ENCODE data around the gene OSBPL1A. TPM values are rescaled to one million over a fixed set of nuclear protein-coding genes. Genes with fewer than 3 reads are reported as not detected.

Gene OSBPL1A
- total and polyA plus RNA-seq, 2 of the 8 experiments (the other 6 are each of a cell fraction or from before 2014, with no cell fraction given): 53.2 to 74.9 TPM

DNA sequence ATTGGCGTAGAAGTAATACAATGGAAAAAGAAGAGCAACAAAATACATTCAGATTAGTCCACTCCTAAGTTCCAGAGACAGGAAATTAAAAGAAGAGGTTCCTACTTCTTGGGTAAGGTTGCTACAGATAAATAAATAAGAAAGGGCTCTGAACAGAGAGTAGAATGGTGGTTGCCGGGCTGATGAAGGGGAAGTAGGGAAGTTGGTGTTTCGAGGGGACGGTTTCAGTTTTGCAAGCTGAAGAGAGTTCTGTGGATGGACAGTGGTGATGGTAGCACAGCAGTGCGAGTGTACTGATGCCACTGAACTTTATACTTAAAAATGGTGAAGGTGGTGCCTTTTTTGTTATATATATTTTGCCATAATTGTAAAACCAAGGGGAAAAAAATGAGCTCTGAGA is 210.6 kb downstream of the OSBPL1A start:
- H3K4me3 ChIP-seq (ENCODE audit: extremely low read depth in 1 of 4, insufficient read depth in 2 of 4, low read depth in 3 of 4, low read length in 4 of 4): no peak overlapping the region
- TF ChIP-seq NANOG (IDR thresholded peaks at IDR 0.05; ENCODE audit: insufficient read depth, low read depth, low read length, poor library complexity, severe bottlenecking): no peak
- TF ChIP-seq POLR2AphosphoS5 (IDR thresholded peaks at IDR 0.05; ENCODE audit: low read depth, low read length): no peak
- TF ChIP-seq, protein P1, sequence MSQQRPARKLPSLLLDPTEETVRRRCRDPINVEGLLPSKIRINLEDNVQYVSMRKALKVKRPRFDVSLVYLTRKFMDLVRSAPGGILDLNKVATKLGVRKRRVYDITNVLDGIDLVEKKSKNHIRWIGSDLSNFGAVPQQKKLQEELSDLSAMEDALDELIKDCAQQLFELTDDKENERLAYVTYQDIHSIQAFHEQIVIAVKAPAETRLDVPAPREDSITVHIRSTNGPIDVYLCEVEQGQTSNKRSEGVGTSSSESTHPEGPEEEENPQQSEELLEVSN (IDR thresholded peaks at IDR 0.05): no peak
- TF ChIP-seq SP2 (IDR thresholded peaks at IDR 0.05; ENCODE audit: low read length): no peak
- TF ChIP-seq TEAD4 (IDR thresholded peaks at IDR 0.05; ENCODE audit: low read depth, low read length): no peak
- TF ChIP-seq ATF3 (IDR thresholded peaks at IDR 0.05; ENCODE audit: insufficient read depth, low read depth, low read length): no peak
- no peak for TF ChIP-seq RXRA (IDR thresholded peaks at IDR 0.05; ENCODE audit: insufficient read depth, low read depth, low read length)
- no peaks in the 10 kb centered on the region for H3K27me3 ChIP-seq (replicated peaks in 1 of 4; ENCODE audit: control insufficient read depth in 3 of 4, extremely low read depth in 1 of 4, insufficient read depth in 3 of 4, low read length in 3 of 4)
- no peak overlapping the region for H2BK120ac ChIP-seq (replicated peaks; ENCODE audit: low read depth, low read length)
- H3K14ac ChIP-seq (ENCODE audit: insufficient read length): no peak overlapping the region
- H3K23ac ChIP-seq (ENCODE audit: insufficient read length): no peak overlapping the region
- no peak overlapping the region for H2BK15ac ChIP-seq (ENCODE audit: low read length)
- H3K4ac ChIP-seq (replicated peaks; ENCODE audit: insufficient read length, low read depth, low read length): no peak overlapping the region
- no peak overlapping the region for H3K4me2 ChIP-seq (ENCODE audit: insufficient read depth in 1 of 2, low read depth in 2 of 2, low read length in 2 of 2)
- 87% methylated on average over 5 of the region's 5 CpGs; no CpG with 5 or more reads in 1 of the 2 experiments for WGBS, 2 experiments (ENCODE audit: extremely low coverage in 1 of 2, insufficient coverage in 1 of 2, insufficient read length in 1 of 2, insufficient replicate concordance in 2 of 2, low coverage in 1 of 2, low lambda C conversion rate in 2 of 2, missing lambda C conversion rate in 1 of 2)
- no peak overlapping the region for H3K18ac ChIP-seq (ENCODE audit: extremely low read depth, low read length)
- no peak overlapping the region for H3K56ac ChIP-seq (replicated peaks; ENCODE audit: insufficient read length, low read depth, low read length)
- H4K8ac ChIP-seq (ENCODE audit: extremely low read depth, insufficient read depth, low read length): no peak overlapping the region
- H3K79me1 ChIP-seq (ENCODE audit: low read depth, low read length): 0 out of 2 replicates have a peak, but pooled peaks cover 2% of the 10 kb centered on the region
- H3K79me2 ChIP-seq (ENCODE audit: control insufficient read depth in 1 of 2, insufficient read depth in 2 of 2, low read length in 2 of 2): no peaks in the 10 kb centered on the region
- H3K4me1 ChIP-seq (replicated peaks in 1 of 4; ENCODE audit: control insufficient read depth in 3 of 4, insufficient read depth in 4 of 4, low read length in 3 of 4): 0 out of 7 replicates have a peak, but pooled peaks cover 0 to 2% (median under 1%) of the 10 kb centered on the region in 4 experiments
- H4K5ac ChIP-seq (ENCODE audit: insufficient read length, low read depth, low read length): no peak overlapping the region
- CTCF ChIA-PET (ENCODE audit: partially characterized antibody): interaction anchor here (0.6 to 4.1 kb wide), 4 partner anchors 10 to 368 kb away, joined by 3 to 29 read pairs (median 5); no protein-coding TSS in a partner anchor
- FAIRE-seq (no peak), DNase-seq (ENCODE audit: low read depth in 1 of 2, low spot score in 2 of 2) (no peak)
- H2AK5ac ChIP-seq (ENCODE audit: low read depth, low read length): no peak overlapping the region
- no peak overlapping the region for H3K27ac ChIP-seq (ENCODE audit: low read depth, low read length)
- H2AFZ ChIP-seq (ENCODE audit: low read length): no peak overlapping the region
- H3K9me3 ChIP-seq (ENCODE audit: insufficient read depth in 2 of 2, low read depth in 1 of 2, low read length in 1 of 2): no peaks in the 10 kb centered on the region
- no peaks in the 10 kb centered on the region for H4K20me1 ChIP-seq (replicated peaks in 1 of 2; ENCODE audit: control insufficient read depth in 1 of 2, insufficient read depth in 2 of 2, low read length in 2 of 2)
- H2BK5ac ChIP-seq (ENCODE audit: low read depth, low read length): no peak overlapping the region
- no peaks in the 10 kb centered on the region for H3K23me2 ChIP-seq (ENCODE audit: low read depth, low read length)
- H2BK12ac ChIP-seq (ENCODE audit: low read depth, low read length): no peak overlapping the region
- no peak overlapping the region for H4K91ac ChIP-seq (replicated peaks; ENCODE audit: insufficient read length, low read length)
- no peaks in the 10 kb centered on the region; a peak in 1 of 8 replicates for H3K36me3 ChIP-seq (ENCODE audit: control insufficient read depth in 2 of 4, insufficient read depth in 4 of 4, low read length in 3 of 4)
- no peak overlapping the region for H2BK20ac ChIP-seq (ENCODE audit: low read length)
- POLR2A ChIA-PET (ENCODE audit: partially characterized antibody): interaction anchor here (3.0 kb wide), 1 partner anchor 48 kb away, joined by 10 read pairs; the partner anchor contains the start of gene CABYR
- no peak overlapping the region for H3K9ac ChIP-seq (replicated peaks in 1 of 4; ENCODE audit: extremely low read depth in 1 of 4, low read depth in 3 of 4, low read length in 3 of 4)
